Epithelial cell of prostate (primary cell): ENCODE data around the gene MACROD2.

Source experiments
- DNase-seq: peaks from one replicate; pipeline ENCODE4 v3.0.0-alpha.2; 2011; ENCODE audit warnings: low read depth, low spot score
- H3K27ac ChIP-seq: fragments of 450-650 bp; 2 replicates; pipeline ENCODE4 v1.5.1; 2017; ENCODE audit warnings: mild to moderate bottlenecking

Gene MACROD2

GRCh38 chr20:15582146-15582760 lies 1586.9 kb downstream of the MACROD2 start:
- H3K27ac ChIP-seq: no peak overlapping the region
- DNase-seq: no peak

- H3K27ac ChIP-seq: no peak overlapping the region
- DNase-seq: no peak
These were observed 1589.2 kb downstream of the MACROD2 start for GRCh38 chr20:15584507-15584906.

- no peak for DNase-seq
These were observed 1597.8 kb downstream of the MACROD2 start for GRCh38 chr20:15593081-15593480.

GRCh38 chr20:15594158-15594695 lies 1598.9 kb downstream of the MACROD2 start:
- H3K27ac ChIP-seq: no peak overlapping the region
- peak; percentile 14 for DNase-seq

More at GRCh38 chr20:15593081-15593480, 1597.8 kb downstream of the MACROD2 start:
- no peak overlapping the region for H3K27ac ChIP-seq

GRCh38 chr20:15596220-15596890 lies 1601.0 kb downstream of the MACROD2 start:
- no peak overlapping the region for H3K27ac ChIP-seq
- no peak for DNase-seq

GRCh38 chr20:15597306-15597705 lies 1602.0 kb downstream of the MACROD2 start:
- H3K27ac ChIP-seq: no peak overlapping the region
- DNase-seq: no peak

- DNase-seq: no peak
- no peak overlapping the region for H3K27ac ChIP-seq
These were observed 1604.6 kb downstream of the MACROD2 start for GRCh38 chr20:15599961-15600360.

GRCh38 chr20:15600565-15600964 lies 1605.2 kb downstream of the MACROD2 start:
- no peak for DNase-seq
- H3K27ac ChIP-seq: no peak overlapping the region

- no peak for DNase-seq
- no peak overlapping the region for H3K27ac ChIP-seq
These were observed 1608.2 kb downstream of the MACROD2 start for GRCh38 chr20:15603506-15603905.

- no peak for DNase-seq
- H3K27ac ChIP-seq: no peak overlapping the region
These were observed 1608.9 kb downstream of the MACROD2 start for GRCh38 chr20:15603978-15604805.

- H3K27ac ChIP-seq: no peak overlapping the region
- no peak for DNase-seq
These were observed 1614.6 kb downstream of the MACROD2 start for GRCh38 chr20:15609921-15610320.

- no peak overlapping the region for H3K27ac ChIP-seq
- DNase-seq: no peak
These were observed 1615.5 kb downstream of the MACROD2 start for GRCh38 chr20:15610787-15611186.

- no peak overlapping the region for H3K27ac ChIP-seq
- DNase-seq: no peak
These were observed 1616.2 kb downstream of the MACROD2 start for GRCh38 chr20:15611541-15611940.

GRCh38 chr20:15612198-15612597 lies 1616.9 kb downstream of the MACROD2 start:
- H3K27ac ChIP-seq: no peak overlapping the region
- DNase-seq: no peak

- no peak for DNase-seq
- H3K27ac ChIP-seq: no peak overlapping the region
These were observed 1617.5 kb downstream of the MACROD2 start for GRCh38 chr20:15612769-15613168.

- no peak overlapping the region for H3K27ac ChIP-seq
- DNase-seq: no peak
These were observed 1618.2 kb downstream of the MACROD2 start for GRCh38 chr20:15613530-15613929.

GRCh38 chr20:15616626-15617025 lies 1621.3 kb downstream of the MACROD2 start:
- DNase-seq: no peak
- no peak overlapping the region for H3K27ac ChIP-seq

GRCh38 chr20:15618110-15618509 lies 1622.8 kb downstream of the MACROD2 start:
- H3K27ac ChIP-seq: no peak overlapping the region
- DNase-seq: no peak

- no peak for DNase-seq
- no peak overlapping the region for H3K27ac ChIP-seq
These were observed 1623.6 kb downstream of the MACROD2 start for GRCh38 chr20:15618912-15619311.

- H3K27ac ChIP-seq: no peak overlapping the region
- no peak for DNase-seq
These were observed 1624.0 kb downstream of the MACROD2 start for GRCh38 chr20:15619341-15619740.

GRCh38 chr20:15619816-15620215 lies 1624.5 kb downstream of the MACROD2 start:
- no peak overlapping the region for H3K27ac ChIP-seq
- DNase-seq: no peak
